ENCODE results near the gene CHPF2.

CHPF2 gene

GRCh38 chr7:151232917-151233701 is 826 bp downstream of the CHPF2 start:
- in situ Hi-C loops (cut with MboI; ENCODE audit: low sequenced_read_pairs): no loop called here

GRCh38 chr7:151233804-151234203 is 1.5 kb downstream of the CHPF2 start:
- in situ Hi-C loops (cut with MboI; ENCODE audit: low sequenced_read_pairs): no loop called here

DNA sequence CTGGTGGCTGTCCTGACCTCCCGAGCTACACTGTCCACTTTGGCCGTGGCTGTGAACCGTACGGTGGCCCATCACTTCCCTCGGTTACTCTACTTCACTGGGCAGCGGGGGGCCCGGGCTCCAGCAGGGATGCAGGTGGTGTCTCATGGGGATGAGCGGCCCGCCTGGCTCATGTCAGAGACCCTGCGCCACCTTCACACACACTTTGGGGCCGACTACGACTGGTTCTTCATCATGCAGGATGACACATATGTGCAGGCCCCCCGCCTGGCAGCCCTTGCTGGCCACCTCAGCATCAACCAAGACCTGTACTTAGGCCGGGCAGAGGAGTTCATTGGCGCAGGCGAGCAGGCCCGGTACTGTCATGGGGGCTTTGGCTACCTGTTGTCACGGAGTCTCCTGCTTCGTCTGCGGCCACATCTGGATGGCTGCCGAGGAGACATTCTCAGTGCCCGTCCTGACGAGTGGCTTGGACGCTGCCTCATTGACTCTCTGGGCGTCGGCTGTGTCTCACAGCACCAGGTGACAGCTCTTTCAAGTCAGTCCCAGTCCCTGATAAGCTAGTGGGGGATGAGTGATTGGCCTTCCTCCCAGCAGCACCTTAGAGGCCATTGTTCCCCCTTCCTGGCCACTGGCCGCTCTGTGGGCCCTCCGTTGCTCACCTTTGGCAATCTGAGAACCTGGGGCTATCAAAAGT is 3.0 kb downstream of the CHPF2 start:
- in situ Hi-C loops (cut with MboI; ENCODE audit: low sequenced_read_pairs): no loop called here

GRCh38 chr7:151236406-151236805 is 4.1 kb downstream of the CHPF2 start:
- in situ Hi-C loops (cut with MboI; ENCODE audit: low sequenced_read_pairs): no loop called here

GRCh38 chr7:151237244-151238189 is 5.2 kb downstream of the CHPF2 start:
- in situ Hi-C loops (cut with MboI; ENCODE audit: low sequenced_read_pairs): no loop called here

DNA sequence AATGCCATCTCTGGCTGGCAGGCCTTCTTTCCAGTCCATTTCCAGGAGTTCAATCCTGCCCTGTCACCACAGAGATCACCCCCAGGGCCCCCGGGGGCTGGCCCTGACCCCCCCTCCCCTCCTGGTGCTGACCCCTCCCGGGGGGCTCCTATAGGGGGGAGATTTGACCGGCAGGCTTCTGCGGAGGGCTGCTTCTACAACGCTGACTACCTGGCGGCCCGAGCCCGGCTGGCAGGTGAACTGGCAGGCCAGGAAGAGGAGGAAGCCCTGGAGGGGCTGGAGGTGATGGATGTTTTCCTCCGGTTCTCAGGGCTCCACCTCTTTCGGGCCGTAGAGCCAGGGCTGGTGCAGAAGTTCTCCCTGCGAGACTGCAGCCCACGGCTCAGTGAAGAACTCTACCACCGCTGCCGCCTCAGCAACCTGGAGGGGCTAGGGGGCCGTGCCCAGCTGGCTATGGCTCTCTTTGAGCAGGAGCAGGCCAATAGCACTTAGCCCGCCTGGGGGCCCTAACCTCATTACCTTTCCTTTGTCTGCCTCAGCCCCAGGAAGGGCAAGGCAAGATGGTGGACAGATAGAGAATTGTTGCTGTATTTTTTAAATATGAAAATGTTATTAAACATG is 6.0 kb downstream of the CHPF2 start:
- in situ Hi-C loops (cut with MboI; ENCODE audit: low sequenced_read_pairs): no loop called here

- in situ Hi-C loops (cut with MboI; ENCODE audit: low sequenced_read_pairs): no loop called here
Measured at GRCh38 chr7:151238924-151239836, 6.9 kb downstream of the CHPF2 start.

DNA sequence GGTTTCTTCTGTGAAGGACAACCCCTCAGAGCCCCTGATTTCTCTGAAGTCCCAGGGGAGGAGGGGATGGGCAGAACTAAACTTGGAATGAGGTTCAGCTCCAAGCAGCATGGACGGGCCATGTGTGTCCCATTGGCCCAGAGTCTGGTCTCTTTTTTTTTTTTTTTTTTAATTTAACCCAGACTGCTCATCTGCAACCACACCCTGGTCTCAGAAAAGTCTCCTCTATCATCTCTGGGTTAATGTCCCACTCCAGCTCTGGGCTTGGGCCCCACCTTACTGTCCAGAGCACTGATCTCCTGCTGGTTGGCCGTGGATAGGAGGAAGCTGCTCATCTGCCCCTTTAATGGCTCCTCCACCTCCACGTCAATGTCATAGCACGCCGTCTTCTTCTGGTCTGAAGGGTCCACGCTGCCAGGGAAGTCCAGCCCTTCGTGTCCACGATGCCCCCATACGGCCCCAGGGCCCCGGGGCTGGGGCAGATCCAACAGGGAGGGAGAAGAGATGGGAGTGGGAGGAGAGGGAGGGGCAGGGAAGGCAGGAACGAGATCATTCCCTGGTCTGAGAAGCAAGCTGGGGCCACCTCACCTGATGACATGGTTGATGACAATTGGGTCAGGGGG is 7.7 kb downstream of the CHPF2 start:
- in situ Hi-C loops (cut with MboI; ENCODE audit: low sequenced_read_pairs): no loop called here

DNA sequence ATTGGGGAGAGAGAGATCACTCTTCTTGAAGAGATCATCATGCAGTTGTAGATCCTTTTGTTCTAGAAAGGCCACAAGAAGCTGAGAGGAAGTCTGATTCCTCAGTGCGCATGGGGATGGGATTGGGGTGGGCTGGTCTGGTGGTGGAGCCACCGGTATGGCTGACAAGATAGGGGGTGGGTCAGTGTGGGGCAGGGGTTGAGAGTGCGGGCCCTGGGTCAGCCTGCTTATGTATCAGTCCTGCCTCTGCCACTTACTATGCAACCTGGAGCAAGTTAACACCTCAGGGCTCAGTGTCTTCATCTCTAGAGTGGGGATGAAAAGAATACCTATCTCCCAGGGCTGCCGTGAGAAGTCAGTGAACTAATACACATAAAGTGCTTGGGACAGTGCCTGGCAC is 8.3 kb downstream of the CHPF2 start:
- in situ Hi-C loops (cut with MboI; ENCODE audit: low sequenced_read_pairs): no loop called here

- in situ Hi-C loops (cut with MboI; ENCODE audit: low sequenced_read_pairs): no loop called here
Measured at GRCh38 chr7:151240942-151241754, 8.9 kb downstream of the CHPF2 start.

- in situ Hi-C loops (cut with MboI; ENCODE audit: low sequenced_read_pairs): no loop called here
Measured at GRCh38 chr7:151241755-151242096, 9.4 kb downstream of the CHPF2 start.

GRCh38 chr7:151242159-151243044 is 10.1 kb downstream of the CHPF2 start:
- in situ Hi-C loops (cut with MboI; ENCODE audit: low sequenced_read_pairs): no loop called here

- in situ Hi-C loops (cut with MboI; ENCODE audit: low sequenced_read_pairs): no loop called here
Measured at GRCh38 chr7:151243045-151243349, 10.7 kb downstream of the CHPF2 start.

GRCh38 chr7:151243408-151244195 is 11.3 kb downstream of the CHPF2 start:
- in situ Hi-C loops (cut with MboI; ENCODE audit: low sequenced_read_pairs): no loop called here

GRCh38 chr7:151244196-151244840 is 12.0 kb downstream of the CHPF2 start:
- in situ Hi-C loops (cut with MboI; ENCODE audit: low sequenced_read_pairs): no loop called here

DNA sequence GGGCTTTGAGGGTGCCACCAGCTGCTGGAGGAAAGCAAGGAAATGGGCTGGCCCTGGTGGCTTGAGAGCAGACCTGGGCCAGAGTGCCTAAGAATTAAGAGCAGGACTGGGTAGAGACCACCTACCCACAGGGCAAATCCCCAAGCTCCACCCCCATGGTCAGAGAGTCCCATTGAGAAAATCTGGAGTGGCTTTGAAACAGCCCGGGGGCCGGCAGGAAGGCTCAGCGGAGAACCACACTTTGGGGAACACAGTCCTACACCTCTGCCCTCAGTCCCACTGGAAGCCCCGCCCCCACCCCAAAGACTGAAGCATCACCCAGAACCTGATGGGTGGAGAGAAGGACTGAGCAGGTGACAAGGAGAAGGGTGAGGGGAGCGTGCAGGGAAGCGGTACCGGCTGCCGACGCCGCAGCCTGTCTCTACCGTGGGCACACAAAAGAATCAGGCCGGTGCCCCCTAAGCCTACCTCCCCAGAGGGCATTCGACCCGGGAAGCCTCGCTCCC is 12.6 kb downstream of the CHPF2 start:
- in situ Hi-C loops (cut with MboI; ENCODE audit: low sequenced_read_pairs): no loop called here
